GM12878 (cell line): ENCODE results near the gene ADAMTS1. TPM values are rescaled to one million over a fixed set of nuclear protein-coding genes. Genes with fewer than 3 reads are reported as not detected.

Experiments
- ATAC-seq: fragments of 200-7000 bp; cut with Tn5 transposase; 3 replicates; pipeline ENCODE4 v1.9.1; 2020; ENCODE audit warnings: mild to moderate bottlenecking, moderate library complexity
- Bru-seq: library from RNA; stranded (reverse); fragments of 400-500 nt; gene quantifications from one replicate; lab custom pipeline; 2021; lab: Mats Ljungman, UMichigan
- BruChase-seq, 2 experiments: library from RNA; stranded (reverse); fragments of 400-500 nt; gene quantifications; one replicate each; lab custom pipeline; 2021; lab: Mats Ljungman, UMichigan
- BruUV-seq: library from RNA; stranded (reverse); fragments of 400-500 nt; replicated peaks from 2 replicates; lab custom pipeline; 2021; lab: Mats Ljungman, UMichigan
- CTCF ChIA-PET: fragments of 300-600 bp; sonication (Branson Sonifier 250); formaldehyde crosslinking; extraction: SDS; loops from one replicate; lab custom pipeline; 2021; ENCODE audit warnings: inconsistent platforms; lab: Yijun Ruan, JAX
- POLR2A ChIA-PET: fragments of 350-600 bp; formaldehyde crosslinking; extraction: SDS; loops from one replicate; lab custom pipeline; 2021; ENCODE audit warnings: inconsistent platforms; lab: Charles Lee
- RAD21 ChIA-PET: fragments of 300-600 bp; sonication (Branson Sonifier 250); formaldehyde crosslinking; loops from one replicate; lab custom pipeline; 2023; ENCODE audit warnings: antibody characterized with exemption; ENCODE audit not compliant: unreplicated experiment; lab: Charles Lee
- SMC1A ChIA-PET: fragments of 300-600 bp; sonication (Branson Sonifier 250); formaldehyde crosslinking; loops from one replicate; lab custom pipeline; 2023; ENCODE audit not compliant: unreplicated experiment, uncharacterized antibody; lab: Charles Lee
- DNase-seq: peaks from one replicate; pipeline ENCODE4 v3.0.0-alpha.2; 2011; ENCODE audit warnings: low read depth, low spot score
- FAIRE-seq: peaks from 3 replicates; lab custom pipeline; 2011; peaks lifted over from hg19 to GRCh38; lab: Jason Lieb, UNC
- H2AFZ ChIP-seq: 2 replicates; pipeline ENCODE4 v1.6.0; 2011; ENCODE audit warnings: low read depth, low read length, control low read depth; ENCODE audit not compliant: control insufficient read depth
- H3K27ac ChIP-seq: 2 replicates; pipeline ENCODE4 v1.5.1; 2011; ENCODE audit warnings: control low read depth; ENCODE audit not compliant: control insufficient read depth, insufficient read depth
- H3K27me3 ChIP-seq, 2 experiments: replicated peaks in 1 of 2; 2 replicates each; pipeline versions ENCODE4 v1.6.0 to v1.6.1; 2011; ENCODE audit warnings: low read length in 1 of 2; ENCODE audit not compliant: control insufficient read depth in 2 of 2, insufficient read depth in 2 of 2
- H3K36me3 ChIP-seq, 2 experiments: 2 replicates each; pipeline ENCODE4 v1.5.1; 2011; ENCODE audit warnings: low read length in 1 of 2; ENCODE audit not compliant: control insufficient read depth in 2 of 2, insufficient read depth in 2 of 2
- H3K4me1 ChIP-seq: 2 replicates; pipeline ENCODE4 v1.6.1; 2011; ENCODE audit warnings: mild to moderate bottlenecking, low read length, moderate library complexity, mixed read lengths; ENCODE audit not compliant: control insufficient read depth, insufficient read depth
- H3K4me2 ChIP-seq: 2 replicates; pipeline ENCODE4 v1.6.0; 2011; ENCODE audit warnings: control low read depth; ENCODE audit not compliant: control insufficient read depth, insufficient read depth
- H3K4me3 ChIP-seq: fragments of 200-600 bp; sonication (generic); 2 replicates; pipeline ENCODE4 v1.5.1; 2016
- H3K79me2 ChIP-seq: 2 replicates; pipeline ENCODE4 v1.6.0; 2011; ENCODE audit warnings: low read length; ENCODE audit not compliant: control insufficient read depth, insufficient read depth
- H3K9ac ChIP-seq: 2 replicates; pipeline ENCODE4 v1.8.0; 2011; ENCODE audit warnings: low read length, control low read depth, mixed read lengths; ENCODE audit not compliant: control insufficient read depth, insufficient read depth
- H3K9me3 ChIP-seq: replicated peaks from 3 replicates; pipeline ENCODE4 v1.5.1; 2011; ENCODE audit warnings: mild to moderate bottlenecking, low read length; ENCODE audit not compliant: control insufficient read depth, insufficient read depth
- H4K20me1 ChIP-seq: 2 replicates; pipeline ENCODE4 v1.6.0; 2011; ENCODE audit not compliant: control insufficient read depth, insufficient read depth
- EZH2 ChIP-seq: IDR thresholded peaks from 2 replicates; pipeline ENCODE4 v1.6.1; 2012; ENCODE audit warnings: low read depth, mild to moderate bottlenecking, control low read depth, inconsistent platforms, low read length, borderline replicate concordance; ENCODE audit not compliant: control insufficient read depth
- HDAC6 ChIP-seq: fragments of 200-600 bp; sonication (generic); IDR thresholded peaks from one replicate; pipeline ENCODE4 v1.8.0; 2017; ENCODE audit warnings: antibody characterized with exemption; ENCODE audit not compliant: unreplicated experiment
- JUNB ChIP-seq: IDR thresholded peaks from 2 replicates; pipeline ENCODE4 v1.6.1; 2016; ENCODE audit warnings: antibody characterized with exemption, mild to moderate bottlenecking
- KAT2A ChIP-seq: conservative IDR thresholded peaks from 2 replicates; pipeline ENCODE4 v1.6.1; 2011; ENCODE audit warnings: low read depth, low read length; ENCODE audit not compliant: control insufficient read depth
- MAX ChIP-seq: IDR thresholded peaks from 2 replicates; pipeline ENCODE4 v1.6.1; 2012; ENCODE audit warnings: low read depth, low read length, improper control_type of control experiment
- NBN ChIP-seq: fragments of 450-650 bp; IDR thresholded peaks from 2 replicates; pipeline ENCODE4 v1.6.1; 2016
- PBX3 ChIP-seq: IDR thresholded peaks from 2 replicates; pipeline ENCODE4 v1.6.1; 2011; ENCODE audit warnings: mild to moderate bottlenecking, low read depth, low read length, moderate library complexity; ENCODE audit not compliant: insufficient replicate concordance
- RAD21 ChIP-seq: IDR thresholded peaks from 2 replicates; pipeline ENCODE4 v1.6.1; 2011; ENCODE audit warnings: mild to moderate bottlenecking, low read depth, low read length, moderate library complexity; ENCODE audit not compliant: insufficient read depth
- USF2 ChIP-seq: IDR thresholded peaks from 2 replicates; pipeline ENCODE4 v1.6.1; 2011; ENCODE audit warnings: low read depth, low read length, improper control_type of control experiment, borderline replicate concordance
- WRNIP1 ChIP-seq: IDR thresholded peaks from 2 replicates; pipeline ENCODE4 v1.6.1; 2011; ENCODE audit warnings: low read depth, low read length, improper control_type of control experiment, borderline replicate concordance
- YBX1 ChIP-seq: fragments of 450-650 bp; IDR thresholded peaks from 2 replicates; pipeline ENCODE4 v1.6.1; 2016; ENCODE audit warnings: antibody characterized with exemption
- WGBS: methylation state at CpG from one replicate; pipeline ENCODE4 v1.1.6; 2016; ENCODE audit warnings: low lambda C conversion rate; ENCODE audit not compliant: insufficient replicate concordance, insufficient coverage; ENCODE audit errors: missing lambda C conversion rate; 5-methylcytosine and 5-hydroxymethylcytosine counted together
- in situ Hi-C: fragments of 300-500 bp; cut with MboI; formaldehyde crosslinking; loops from 9 replicates; pipeline ENCODE4 v1.14.3; 2018; ENCODE audit warnings: mixed read lengths
- intact Hi-C: fragments of 100-400 bp; cut with micrococcal nuclease; formaldehyde crosslinking; loops from one replicate; pipeline ENCODE4 v1.14.2; 2022; ENCODE audit not compliant: unreplicated experiment
- long read RNA-seq, 2 experiments: library from polyadenylated mRNA; unstranded; transcript quantifications; one replicate each; pipeline ENCODE4 v2.0.0, GENCODE V29; 2019 to 2020
- polyA minus RNA-seq, 3 experiments: library from RNA; depleted of rRNA, polyadenylated mRNA; stranded (reverse); fragments of >200 nt; gene quantifications; 2 replicates each; pipeline ENCODE4 v1.2.3, GENCODE V29; 2011
- polyA plus RNA-seq, 11 experiments: library from polyadenylated mRNA; depleted of rRNA in 4 of 11; unstranded in 6 of 11; stranded (reverse) in 5 of 11; fragments of >200 nt; fragmentation: Nextera tagmentation in 4 of 11; fragmentation: Illumina TruSeq in 1 of 11; extraction: Ambion mirVana in 4 of 11; extraction: Trizol in 1 of 11; gene quantifications; 1 replicate in 1 of 11; 2 replicates in 10 of 11; pipeline versions ENCODE4 v1.2.1 to v1.2.3, GENCODE V29; 2011 to 2016; ENCODE audit warnings: inconsistent platforms in 2 of 11, missing spikeins in 2 of 11, low read depth in 1 of 11
- total RNA-seq, 4 experiments: library from RNA; depleted of rRNA in 3 of 4; stranded (reverse); fragments of >200 nt in 3 of 4; fragmentation: Illumina TruSeq in 1 of 4; extraction: Trizol in 1 of 4; gene quantifications; 2 replicates each; pipeline versions ENCODE4 v1.2.1 to v1.2.3, GENCODE V29; 2013 to 2021

ADAMTS1 gene
- not detected in 2 replicates for total RNA-seq (2013; cell fraction: nucleolus; rRNA removed)
- total RNA-seq (2014; rRNA removed) (not detected in 2 replicates), total RNA-seq (2014; rRNA removed; fragmentation: Illumina TruSeq; extraction: Trizol) (not detected in 2 replicates), total RNA-seq (2021) (0.21 and 0.40 TPM in 2 replicates), polyA plus RNA-seq (2011; rRNA removed) (0.08 TPM in 1 of 2 replicates, not detected in the other), polyA plus RNA-seq (2014; fragmentation: Illumina TruSeq; extraction: Trizol) (not detected in 2 replicates), polyA plus RNA-seq (2014; fragmentation: Nextera tagmentation; extraction: Ambion mirVana) (not detected), polyA plus RNA-seq (2014; rRNA removed) (not detected in 2 replicates), polyA plus RNA-seq (2016; fragmentation: Nextera tagmentation; extraction: Ambion mirVana) (under 1 TPM; 0.06 to 0.08 TPM), polyA minus RNA-seq (2011; rRNA and poly(A)+ RNA removed) (not detected in 2 replicates), Bru-seq, nascent RNA (not detected), BruChase-seq, experiment 1, labeled RNA remaining after a 6-hour chase (not detected), BruChase-seq, experiment 2, labeled RNA remaining after a 2-hour chase (not detected)
- not detected for polyA plus RNA-seq (2011; ENCODE audit: low read depth)
- polyA plus RNA-seq (2011; cell fraction: cytosol; rRNA removed), result 0.02 TPM in 1 of 2 replicates, not detected in the other
- polyA plus RNA-seq (2011; cell fraction: nucleus; rRNA removed), result not detected in 2 replicates
- polyA plus RNA-seq (2012), result not detected in 2 replicates
- 18.7 and 24.5 TPM in 2 replicates for polyA minus RNA-seq (2011; cell fraction: cytosol; rRNA and poly(A)+ RNA removed)
- polyA minus RNA-seq (2011; cell fraction: nucleus; rRNA and poly(A)+ RNA removed), result 2.2 and 2.7 TPM in 2 replicates
- long read RNA-seq, experiment 1, result 0 reads
- long read RNA-seq, experiment 2, result 0 reads

GRCh38 chr21:26845066-26845758, at the start of gene ADAMTS1:
TSS of gene ADAMTS1 (minus strand) at chr21:26845409. CDS start at chr21:26844954, 455 bp downstream.
- no peak for DNase-seq
- BruUV-seq, result no TSS peak
- no peaks in the 10 kb centered on the region for H3K27me3 ChIP-seq
- ChIA-PET RAD21 (no interaction called here), POLR2A (no interaction called here)
- intact Hi-C loops, result loop anchor here (5.0 to 10.0 kb wide), 3 partner anchors 1207 to 1670 kb away; no protein-coding TSS in a partner anchor
- TF ChIP-seq NBN (no peak), JUNB (no peak), MAX (no peak), EZH2 (no peak), HDAC6 (no peak), WRNIP1 (no peak), USF2 (no peak), YBX1 (no peak), RAD21 (no peak), PBX3 (no peak), KAT2A (no peak)
- TF ChIP-seq, all 136 proteins: peak for 0
- Histone ChIP-seq H2AFZ (no peak within 1 kb of the TSS), H3K79me2 (no peaks in the 10 kb centered on the region), H3K4me1 (no peaks in the 10 kb centered on the region), H3K27ac (no peak within 1 kb of the TSS), H3K4me3 (no peak within 1 kb of the TSS), H3K36me3 (no peaks in the 10 kb centered on the region), H3K4me2 (0 out of 2 replicates have a peak within 1 kb of the TSS, but pooled peaks have one; percentile 3), H4K20me1 (no peaks in the 10 kb centered on the region), H3K9me3 (peaks cover 3% of the 10 kb centered on the region; the same call in 1 of the 3 replicates), H3K9ac (no peak within 1 kb of the TSS)
- CTCF ChIA-PET, result interaction anchor here (0.8 kb wide), 1 partner anchor 1901 kb away, joined by 3 read pairs; no protein-coding TSS in a partner anchor
- WGBS, result 16% methylated on average over 43 of the region's 56 CpGs
- no peak for ATAC-seq
- in situ Hi-C loops, result no loop called here
- SMC1A ChIA-PET, result no interaction called here
- FAIRE-seq, result no peak
